Measurements from ENCODE around the gene LKAAEAR1. TPM values are rescaled to one million over a fixed set of nuclear protein-coding genes. Genes with fewer than 3 reads are reported as not detected.
"Not testable (repeated sequence)": the region's sequence is repeated elsewhere in the genome, so short reads cannot be mapped to it uniquely, and the experiment has no call there.

LKAAEAR1 gene
- not detected in 2 replicates for polyA plus RNA-seq (2011; rRNA removed)
- polyA minus RNA-seq (2011; rRNA and poly(A)+ RNA removed), result not detected in 2 replicates

GRCh38 chr20:64083804-64084684, at the start of gene LKAAEAR1:
Gene LKAAEAR1 (minus strand): TSS chr20:64084398. CDS start chr20:64084219, 179 bp downstream.
- Histone ChIP-seq H3K4me3 (ENCODE audit: low read depth, low read length) (peak within 1 kb of the TSS; percentile 49), H3K27me3 (ENCODE audit: control insufficient read depth, insufficient read depth, low read length) (peaks cover 42% of the 10 kb centered on the region), H3K9me3 (ENCODE audit: control insufficient read depth, insufficient read depth, low read length) (peaks cover 15% of the 10 kb centered on the region), H3K27ac (ENCODE audit: low read depth, low read length) (no peak within 1 kb of the TSS)
- TF ChIP-seq, protein P1, sequence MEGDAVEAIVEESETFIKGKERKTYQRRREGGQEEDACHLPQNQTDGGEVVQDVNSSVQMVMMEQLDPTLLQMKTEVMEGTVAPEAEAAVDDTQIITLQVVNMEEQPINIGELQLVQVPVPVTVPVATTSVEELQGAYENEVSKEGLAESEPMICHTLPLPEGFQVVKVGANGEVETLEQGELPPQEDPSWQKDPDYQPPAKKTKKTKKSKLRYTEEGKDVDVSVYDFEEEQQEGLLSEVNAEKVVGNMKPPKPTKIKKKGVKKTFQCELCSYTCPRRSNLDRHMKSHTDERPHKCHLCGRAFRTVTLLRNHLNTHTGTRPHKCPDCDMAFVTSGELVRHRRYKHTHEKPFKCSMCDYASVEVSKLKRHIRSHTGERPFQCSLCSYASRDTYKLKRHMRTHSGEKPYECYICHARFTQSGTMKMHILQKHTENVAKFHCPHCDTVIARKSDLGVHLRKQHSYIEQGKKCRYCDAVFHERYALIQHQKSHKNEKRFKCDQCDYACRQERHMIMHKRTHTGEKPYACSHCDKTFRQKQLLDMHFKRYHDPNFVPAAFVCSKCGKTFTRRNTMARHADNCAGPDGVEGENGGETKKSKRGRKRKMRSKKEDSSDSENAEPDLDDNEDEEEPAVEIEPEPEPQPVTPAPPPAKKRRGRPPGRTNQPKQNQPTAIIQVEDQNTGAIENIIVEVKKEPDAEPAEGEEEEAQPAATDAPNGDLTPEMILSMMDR (IDR thresholded peaks at IDR 0.05; ENCODE audit: low read depth, low read length), result no peak
- ChIA-PET POLR2A (interaction anchor here (0.7 kb wide), 1 partner anchor 35 kb away, joined by 3 read pairs; no protein-coding TSS in a partner anchor), CTCF (interaction anchor here (0.6 to 2.1 kb wide), 6 partner anchors 13 to 188 kb away, joined by 3 to 5 read pairs (median 3); partner anchors contain the start of gene PCMTD2)
- DNase-seq (ENCODE audit: low read depth, low spot score), result no peak

DNA sequence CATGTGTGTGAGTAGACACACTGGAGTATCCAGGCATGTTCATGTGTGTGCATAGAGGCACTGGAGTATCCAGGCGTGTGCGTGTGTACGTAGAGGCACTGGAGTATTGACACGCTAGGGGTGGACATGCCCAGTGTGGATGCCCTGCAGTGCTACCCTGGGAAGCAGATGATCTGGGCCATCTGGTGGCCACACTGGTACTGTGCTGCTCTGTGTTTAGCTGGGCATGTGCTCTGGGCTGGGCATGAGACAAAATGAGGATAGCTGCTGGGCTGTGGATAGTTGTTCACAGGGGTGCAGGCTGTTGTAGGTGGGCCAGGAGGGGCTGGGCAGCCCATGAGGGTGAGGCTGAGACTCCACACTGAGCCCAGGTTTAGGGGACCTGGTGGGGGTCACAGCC, 47.2 kb upstream of the LKAAEAR1 start:
- POLR2A ChIA-PET, result no interaction called here

DNA sequence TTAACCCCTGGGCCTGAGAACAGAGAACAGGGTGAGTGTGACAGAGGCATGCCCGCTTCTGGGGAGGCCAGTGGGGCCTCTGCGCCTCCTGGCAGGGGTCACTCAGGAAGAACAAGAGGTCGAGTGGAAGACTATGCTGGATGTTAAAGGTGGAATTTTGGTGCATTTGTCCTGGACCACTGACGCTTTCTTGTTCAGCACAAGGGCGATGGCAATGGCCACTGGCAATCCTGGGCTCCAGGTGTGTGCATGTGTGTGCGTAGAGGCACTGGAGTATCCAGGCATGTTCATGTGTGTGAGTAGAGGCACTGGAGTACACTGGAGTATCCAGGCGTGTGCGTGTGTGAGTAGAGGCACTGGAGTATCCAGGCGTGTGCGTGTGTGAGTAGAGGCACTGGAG, 46.7 kb upstream of the LKAAEAR1 start:
- no peak for DNase-seq (ENCODE audit: low read depth, low spot score)
- Histone ChIP-seq H3K27ac (ENCODE audit: low read depth, low read length) (no peak overlapping the region), H3K27me3 (ENCODE audit: control insufficient read depth, insufficient read depth, low read length) (peaks cover 4% of the 10 kb centered on the region), H3K4me3 (ENCODE audit: low read depth, low read length) (no peak overlapping the region), H3K9me3 (ENCODE audit: control insufficient read depth, insufficient read depth, low read length) (no peaks in the 10 kb centered on the region)
- TF ChIP-seq, protein P1 (IDR thresholded peaks at IDR 0.05; ENCODE audit: low read depth, low read length), result no peak
- CTCF ChIA-PET, result no interaction called here
- POLR2A ChIA-PET, result no interaction called here

More for the DNA sequence above, 47.2 kb upstream of the LKAAEAR1 start:
- TF ChIP-seq, protein P1 (IDR thresholded peaks at IDR 0.05; ENCODE audit: low read depth, low read length), result peak; percentile 23; the same call in 1 of the 2 replicates
- CTCF ChIA-PET, result no interaction called here
- Histone ChIP-seq H3K4me3 (ENCODE audit: low read depth, low read length) (no peak overlapping the region), H3K27me3 (ENCODE audit: control insufficient read depth, insufficient read depth, low read length) (peaks cover 8% of the 10 kb centered on the region), H3K27ac (ENCODE audit: low read depth, low read length) (no peak overlapping the region), H3K9me3 (ENCODE audit: control insufficient read depth, insufficient read depth, low read length) (no peaks in the 10 kb centered on the region)
- no peak for DNase-seq (ENCODE audit: low read depth, low spot score)

DNA sequence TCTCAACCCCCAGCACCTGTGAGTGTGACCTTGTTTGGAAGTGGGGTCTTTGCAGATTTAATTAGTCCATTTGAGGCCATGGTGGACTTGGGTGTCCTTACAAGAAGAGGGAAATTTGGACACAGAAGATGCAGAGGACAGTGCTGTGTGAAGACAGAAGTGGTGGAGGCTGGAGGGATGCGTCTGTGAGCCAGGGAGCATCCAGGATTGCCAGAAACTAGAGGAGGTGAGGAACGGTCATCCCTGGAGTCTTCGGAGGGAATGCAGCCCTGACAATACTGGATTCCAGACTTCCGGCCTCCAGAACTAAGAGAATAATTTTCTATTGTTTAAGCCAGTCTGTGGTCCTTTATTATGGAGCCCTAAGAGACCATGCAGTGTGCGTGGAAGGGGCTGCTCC, 46.1 kb upstream of the LKAAEAR1 start:
- Histone ChIP-seq H3K9me3 (ENCODE audit: control insufficient read depth, insufficient read depth, low read length) (no peaks in the 10 kb centered on the region), H3K27me3 (ENCODE audit: control insufficient read depth, insufficient read depth, low read length) (peaks cover 4% of the 10 kb centered on the region), H3K27ac (ENCODE audit: low read depth, low read length) (no peak overlapping the region), H3K4me3 (ENCODE audit: low read depth, low read length) (no peak overlapping the region)
- no peak for DNase-seq (ENCODE audit: low read depth, low spot score)
- POLR2A ChIA-PET, result no interaction called here
- TF ChIP-seq, protein P1 (IDR thresholded peaks at IDR 0.05; ENCODE audit: low read depth, low read length), result no peak
- CTCF ChIA-PET, result no interaction called here

DNA sequence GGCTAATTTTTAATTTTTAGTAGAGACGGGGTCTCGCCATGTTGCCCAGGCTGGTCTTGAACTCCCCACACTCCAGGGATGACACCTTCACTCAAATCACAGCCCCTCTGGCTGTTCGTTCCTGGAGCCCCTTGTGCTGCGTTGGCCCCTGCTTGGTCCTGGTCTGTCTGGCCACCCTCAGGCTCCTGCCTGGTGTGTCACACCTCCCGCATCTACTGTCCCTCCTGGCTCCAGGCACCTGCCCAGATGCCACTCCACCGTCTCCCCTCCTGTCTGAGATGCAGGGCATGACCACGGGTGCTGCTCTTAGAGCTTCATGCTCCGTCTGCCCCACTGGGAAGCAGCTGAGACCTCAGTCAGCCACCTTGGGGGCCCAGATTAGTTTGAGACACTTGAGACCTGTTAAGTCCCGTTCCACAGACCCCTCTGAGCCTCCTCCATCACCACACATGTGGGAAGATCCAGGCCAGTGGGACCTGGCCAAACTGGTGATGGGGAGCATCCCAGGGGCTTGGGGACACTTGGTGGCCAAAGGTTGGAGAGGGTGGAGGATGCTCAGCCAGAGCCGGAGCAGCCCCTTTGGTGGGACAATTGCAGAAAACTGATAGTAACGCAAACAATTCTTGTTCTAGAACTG, 45.1 kb upstream of the LKAAEAR1 start:
- Histone ChIP-seq H3K4me3 (ENCODE audit: low read depth, low read length) (no peak overlapping the region), H3K9me3 (ENCODE audit: control insufficient read depth, insufficient read depth, low read length) (no peaks in the 10 kb centered on the region), H3K27me3 (ENCODE audit: control insufficient read depth, insufficient read depth, low read length) (peaks cover 4% of the 10 kb centered on the region), H3K27ac (ENCODE audit: low read depth, low read length) (no peak overlapping the region)
- ChIA-PET POLR2A (no interaction called here), CTCF (no interaction called here)
- TF ChIP-seq, protein P1 (IDR thresholded peaks at IDR 0.05; ENCODE audit: low read depth, low read length), result no peak
- no peak for DNase-seq (ENCODE audit: low read depth, low spot score)

DNA sequence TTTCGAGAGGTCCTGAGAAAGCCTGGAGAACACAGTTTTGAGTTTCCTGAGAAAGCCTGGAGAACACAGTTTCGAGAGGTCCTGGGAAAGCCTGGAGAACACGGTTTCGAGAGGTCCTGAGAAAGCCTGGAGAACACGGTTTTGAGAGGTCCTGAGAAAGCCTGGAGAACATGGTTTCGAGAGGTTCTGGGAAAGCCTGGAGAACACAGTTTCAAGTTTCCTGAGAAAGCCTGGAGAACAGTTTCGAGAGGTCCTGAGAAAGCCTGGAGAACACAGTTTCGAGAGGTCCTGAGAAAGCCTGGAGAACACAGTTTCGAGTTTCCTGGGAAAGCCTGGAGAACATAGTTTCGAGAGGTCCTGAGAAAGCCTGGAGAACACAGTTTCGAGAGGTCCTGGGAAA, 39.3 kb upstream of the LKAAEAR1 start:
- DNase-seq (ENCODE audit: low read depth, low spot score); H3K4me3 ChIP-seq (ENCODE audit: low read depth, low read length); POLR2A ChIA-PET; H3K9me3 ChIP-seq (ENCODE audit: control insufficient read depth, insufficient read depth, low read length); CTCF ChIA-PET; H3K27ac ChIP-seq (ENCODE audit: low read depth, low read length): not testable (repeated sequence)
- peaks cover 18% of the 10 kb centered on the region for H3K27me3 ChIP-seq (ENCODE audit: control insufficient read depth, insufficient read depth, low read length)

DNA sequence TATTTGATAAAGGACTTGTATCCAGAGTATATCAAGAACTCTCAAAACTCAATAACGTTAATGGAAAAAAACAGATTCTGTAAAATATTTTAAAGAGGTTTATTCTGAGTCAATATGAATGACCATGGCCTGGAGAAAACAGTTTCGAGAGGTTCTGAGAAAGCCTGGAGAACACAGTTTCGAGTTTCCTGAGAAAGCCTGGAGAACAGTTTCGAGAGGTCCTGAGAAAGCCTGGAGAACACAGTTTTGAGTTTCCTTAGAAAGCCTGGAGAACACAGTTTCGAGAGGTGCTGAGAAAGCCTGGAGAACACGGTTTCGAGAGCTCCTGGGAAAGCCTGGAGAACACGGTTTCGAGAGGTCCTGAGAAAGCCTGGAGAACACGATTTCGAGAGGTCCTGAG, 38.7 kb upstream of the LKAAEAR1 start:
- H3K27ac ChIP-seq (ENCODE audit: low read depth, low read length); POLR2A ChIA-PET; H3K9me3 ChIP-seq (ENCODE audit: control insufficient read depth, insufficient read depth, low read length); DNase-seq (ENCODE audit: low read depth, low spot score); H3K4me3 ChIP-seq (ENCODE audit: low read depth, low read length): not testable (repeated sequence)
- peaks cover 18% of the 10 kb centered on the region for H3K27me3 ChIP-seq (ENCODE audit: control insufficient read depth, insufficient read depth, low read length)
- CTCF ChIA-PET, result interaction anchor here (0.8 to 3.7 kb wide), 2 partner anchors 85 to 626 kb away, joined by 3 to 31 read pairs; no protein-coding TSS in a partner anchor
